ENCODE measurements around the gene BCAP31. TPM values are rescaled to one million over a fixed set of nuclear protein-coding genes. Genes with fewer than 3 reads are reported as not detected.

Gene BCAP31
- total and polyA plus RNA-seq, 2 donors (not counting 1 experiment from before 2014, with no cell fraction given): 59.5 to 117 TPM

DNA sequence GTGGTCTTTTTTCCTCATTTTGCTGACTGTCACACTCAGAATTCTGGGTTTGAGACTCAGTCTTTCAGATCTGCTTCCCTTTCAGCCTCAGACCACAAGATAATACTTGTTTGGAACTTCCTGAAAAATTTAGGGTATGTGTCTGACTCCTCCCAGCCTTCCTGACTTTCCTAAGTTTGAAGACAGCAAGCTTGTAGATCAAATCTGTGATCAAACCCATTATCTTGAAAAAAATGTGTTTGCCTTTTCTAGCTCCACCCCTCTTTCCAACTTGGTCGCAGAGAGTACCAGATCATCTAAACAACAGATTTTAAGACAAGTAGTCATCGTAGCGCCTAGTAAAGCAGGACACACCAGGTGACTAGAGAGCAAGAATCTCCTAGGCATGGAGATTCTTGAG is 9.9 kb downstream of the BCAP31 start:
- Mint-ChIP-seq H3K9me3 (ENCODE audit: insufficient read depth) (no peaks in the 10 kb centered on the region), H3K4me3 (no peak overlapping the region), H3K27ac (no peak overlapping the region), H3K27me3 (no peaks in the 10 kb centered on the region), H3K4me1 (peaks cover 3% of the 10 kb centered on the region)
- 93% methylated on average over 3 of the region's 3 CpGs for WGBS (ENCODE audit: insufficient coverage)
- H3K9me3 ChIP-seq (ENCODE audit: control extremely low read depth in 1 of 3, control insufficient read depth in 2 of 3, insufficient read depth in 1 of 3, low read length in 2 of 3): no peaks in the 10 kb centered on the region
- H3K79me2 ChIP-seq (ENCODE audit: control insufficient read depth, insufficient read depth, low read length): peaks cover 68% of the 10 kb centered on the region
- H4K20me1 ChIP-seq (ENCODE audit: control insufficient read depth, insufficient read depth, low read length, poor library complexity, severe bottlenecking): peaks cover 50% of the 10 kb centered on the region
- H3K9ac ChIP-seq (ENCODE audit: low read length): no peak overlapping the region
- TF ChIP-seq, protein P1, sequence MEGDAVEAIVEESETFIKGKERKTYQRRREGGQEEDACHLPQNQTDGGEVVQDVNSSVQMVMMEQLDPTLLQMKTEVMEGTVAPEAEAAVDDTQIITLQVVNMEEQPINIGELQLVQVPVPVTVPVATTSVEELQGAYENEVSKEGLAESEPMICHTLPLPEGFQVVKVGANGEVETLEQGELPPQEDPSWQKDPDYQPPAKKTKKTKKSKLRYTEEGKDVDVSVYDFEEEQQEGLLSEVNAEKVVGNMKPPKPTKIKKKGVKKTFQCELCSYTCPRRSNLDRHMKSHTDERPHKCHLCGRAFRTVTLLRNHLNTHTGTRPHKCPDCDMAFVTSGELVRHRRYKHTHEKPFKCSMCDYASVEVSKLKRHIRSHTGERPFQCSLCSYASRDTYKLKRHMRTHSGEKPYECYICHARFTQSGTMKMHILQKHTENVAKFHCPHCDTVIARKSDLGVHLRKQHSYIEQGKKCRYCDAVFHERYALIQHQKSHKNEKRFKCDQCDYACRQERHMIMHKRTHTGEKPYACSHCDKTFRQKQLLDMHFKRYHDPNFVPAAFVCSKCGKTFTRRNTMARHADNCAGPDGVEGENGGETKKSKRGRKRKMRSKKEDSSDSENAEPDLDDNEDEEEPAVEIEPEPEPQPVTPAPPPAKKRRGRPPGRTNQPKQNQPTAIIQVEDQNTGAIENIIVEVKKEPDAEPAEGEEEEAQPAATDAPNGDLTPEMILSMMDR (IDR thresholded peaks at IDR 0.05): no peak
- TF ChIP-seq EZH2 (IDR thresholded peaks at IDR 0.05; ENCODE audit: borderline replicate concordance, insufficient read depth, low read depth, low read length, poor library complexity, severe bottlenecking): no peak
- intact Hi-C loops (cut with micrococcal nuclease): no loop called here
- H3K4me1 ChIP-seq (ENCODE audit: control insufficient read depth in 2 of 2, insufficient read depth in 2 of 2, low read length in 2 of 2): no peaks in the 10 kb centered on the region
- peaks cover 8 to 44% of the 10 kb centered on the region in 2 experiments for H3K36me3 ChIP-seq (replicated peaks in 1 of 2; ENCODE audit: control extremely low read depth in 1 of 2, control insufficient read depth in 1 of 2, extremely low read depth in 1 of 2, insufficient read depth in 2 of 2, low read length in 1 of 2)
- POLR2A ChIA-PET: interaction anchor here (0.7 kb wide), 1 partner anchor 299 kb away, joined by 3 read pairs; no protein-coding TSS in a partner anchor
- H2AFZ ChIP-seq (ENCODE audit: insufficient read depth, low read depth, low read length, poor library complexity, severe bottlenecking): no peak overlapping the region
- no peak overlapping the region for H3K27ac ChIP-seq (ENCODE audit: low read length in 2 of 2)
- no peaks in the 10 kb centered on the region for H3K27me3 ChIP-seq (replicated peaks in 1 of 4; ENCODE audit: control extremely low read depth in 1 of 4, control insufficient read depth in 3 of 4, insufficient read depth in 4 of 4, low read length in 3 of 4)
- DNase-seq: no peak
- H3K4me3 ChIP-seq (ENCODE audit: control extremely low read depth in 1 of 5, extremely low read depth in 1 of 5, insufficient read depth in 1 of 5, low read depth in 2 of 5, low read length in 4 of 5): no peak overlapping the region
- CTCF ChIA-PET: no interaction called here
- ATAC-seq (ENCODE audit: low read depth): no peak
- H3K4me2 ChIP-seq (replicated peaks; ENCODE audit: low read depth, low read length, poor library complexity, severe bottlenecking): no peak overlapping the region

DNA sequence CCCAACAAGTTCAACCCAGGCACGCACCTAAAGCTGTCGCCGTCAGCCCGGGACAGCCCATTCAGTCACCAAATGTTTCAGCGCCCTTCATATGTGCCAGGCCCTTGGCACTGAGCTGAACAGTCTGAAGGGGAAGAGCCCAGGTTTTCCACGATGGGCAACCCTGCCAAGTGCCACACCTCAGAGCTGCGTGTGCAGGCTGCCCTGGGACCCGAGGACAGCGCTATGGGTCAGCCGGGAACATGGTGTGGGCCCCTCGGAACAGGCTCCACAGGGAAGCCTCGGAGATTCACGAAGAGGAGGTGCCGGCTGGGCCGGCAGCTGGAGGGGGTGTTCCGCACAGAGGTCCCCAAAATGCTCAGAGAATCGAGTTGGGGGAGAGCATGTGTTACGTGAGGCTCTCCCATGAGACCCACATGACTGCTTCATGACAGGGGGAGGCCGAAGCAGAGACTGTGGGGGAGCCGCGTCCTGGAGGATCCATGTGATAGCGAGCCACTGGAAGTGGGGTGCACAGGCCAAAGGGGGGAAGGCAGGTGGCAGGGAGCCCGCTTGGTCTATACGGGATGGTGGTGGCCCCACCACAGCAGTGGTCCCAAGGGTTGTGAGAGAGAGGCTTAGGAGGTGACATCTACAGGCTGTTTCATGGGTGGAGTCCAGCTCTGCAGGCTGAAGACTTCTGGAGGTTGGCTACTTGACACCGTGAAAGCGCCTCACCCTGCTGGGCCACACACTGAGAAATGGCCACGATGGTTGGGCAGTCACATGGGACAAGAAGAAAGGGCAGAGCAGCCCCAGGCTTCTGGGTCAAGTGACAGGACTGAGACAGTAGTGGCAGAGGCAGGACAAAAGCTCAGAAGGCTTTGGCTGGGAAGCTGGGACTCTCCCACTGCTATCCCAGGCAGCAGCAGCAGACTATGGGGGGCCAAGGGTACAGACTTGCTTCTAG is 14.2 kb downstream of the BCAP31 start:
- DNase-seq (no peak), ATAC-seq (ENCODE audit: low read depth) (no peak)
- no peaks in the 10 kb centered on the region for H3K4me1 ChIP-seq (ENCODE audit: control insufficient read depth in 2 of 2, insufficient read depth in 2 of 2, low read length in 2 of 2)
- Mint-ChIP-seq H3K27me3 (no peaks in the 10 kb centered on the region), H3K4me1 (no peaks in the 10 kb centered on the region), H3K27ac (no peak overlapping the region), H3K9me3 (ENCODE audit: insufficient read depth) (no peaks in the 10 kb centered on the region), H3K4me3 (no peak overlapping the region)
- H3K4me2 ChIP-seq (replicated peaks; ENCODE audit: low read depth, low read length, poor library complexity, severe bottlenecking): no peak overlapping the region
- no peak overlapping the region for H3K4me3 ChIP-seq (ENCODE audit: control extremely low read depth in 1 of 5, extremely low read depth in 1 of 5, insufficient read depth in 1 of 5, low read depth in 2 of 5, low read length in 4 of 5)
- peaks cover 44% of the 10 kb centered on the region for H3K79me2 ChIP-seq (ENCODE audit: control insufficient read depth, insufficient read depth, low read length)
- no peak overlapping the region for H3K9ac ChIP-seq (ENCODE audit: low read length)
- H3K27me3 ChIP-seq (replicated peaks in 1 of 4; ENCODE audit: control extremely low read depth in 1 of 4, control insufficient read depth in 3 of 4, insufficient read depth in 4 of 4, low read length in 3 of 4): no peaks in the 10 kb centered on the region
- peaks cover 5 to 30% of the 10 kb centered on the region in 2 experiments for H3K36me3 ChIP-seq (replicated peaks in 1 of 2; ENCODE audit: control extremely low read depth in 1 of 2, control insufficient read depth in 1 of 2, extremely low read depth in 1 of 2, insufficient read depth in 2 of 2, low read length in 1 of 2)
- H3K27ac ChIP-seq (ENCODE audit: low read length in 2 of 2): no peak overlapping the region
- ChIA-PET POLR2A (no interaction called here), CTCF (no interaction called here)
- H2AFZ ChIP-seq (ENCODE audit: insufficient read depth, low read depth, low read length, poor library complexity, severe bottlenecking): no peak overlapping the region
- intact Hi-C loops (cut with micrococcal nuclease): no loop called here
- WGBS (ENCODE audit: insufficient coverage): 98% methylated on average over 19 of the region's 27 CpGs
- peaks cover 56% of the 10 kb centered on the region for H4K20me1 ChIP-seq (ENCODE audit: control insufficient read depth, insufficient read depth, low read length, poor library complexity, severe bottlenecking)
- TF ChIP-seq EZH2 (IDR thresholded peaks at IDR 0.05; ENCODE audit: borderline replicate concordance, insufficient read depth, low read depth, low read length, poor library complexity, severe bottlenecking): no peak
- TF ChIP-seq, protein P1 (IDR thresholded peaks at IDR 0.05): no peak
- H3K9me3 ChIP-seq (ENCODE audit: control extremely low read depth in 1 of 3, control insufficient read depth in 2 of 3, insufficient read depth in 1 of 3, low read length in 2 of 3): no peaks in the 10 kb centered on the region
